PFSK-1 (cell line): ENCODE results near the gene FJX1.
A peak's percentile ranks its signal among the peaks of the same experiment; 100 is the strongest.

Source experiments
- FOXP2 ChIP-seq: optimal IDR thresholded peaks from 2 replicates; pipeline ENCODE3; 2011; ENCODE audit warnings: borderline replicate concordance, control low read depth, inconsistent platforms; ENCODE audit not compliant: insufficient read depth; ENCODE audit errors: extremely low read length, extremely low read depth
- POLR2AphosphoS5 ChIP-seq: IDR thresholded peaks from 2 replicates; pipeline ENCODE4 v1.6.1; 2012; ENCODE audit warnings: low read depth, mild to moderate bottlenecking, control low read depth, low read length, moderate library complexity
- REST ChIP-seq, 2 experiments: IDR thresholded peaks; 2 replicates each; pipeline versions ENCODE4 v1.6.1 to v1.8.0; 2011 to 2012; ENCODE audit warnings: low read depth in 2 of 2, low read length in 2 of 2, control low read depth in 1 of 2, inconsistent platforms in 1 of 2, mild to moderate bottlenecking in 1 of 2, moderate library complexity in 1 of 2; ENCODE audit not compliant: insufficient read depth in 1 of 2
- SIN3A ChIP-seq: IDR thresholded peaks from 2 replicates; pipeline ENCODE4 v1.6.1; 2012; ENCODE audit warnings: mild to moderate bottlenecking, low read length, moderate library complexity, borderline replicate concordance; ENCODE audit not compliant: insufficient read depth
- TAF1 ChIP-seq: IDR thresholded peaks from 2 replicates; pipeline ENCODE4 v1.6.1; 2012; ENCODE audit warnings: low read length, control low read depth, borderline replicate concordance; ENCODE audit not compliant: insufficient read depth

Gene FJX1

GRCh38 chr11:35662061-35662648 lies 43.9 kb downstream of the FJX1 start:
- no peak for TF ChIP-seq TAF1
- no peak for TF ChIP-seq POLR2AphosphoS5
- no peak for TF ChIP-seq FOXP2

GRCh38 chr11:35662649-35663407 lies 44.6 kb downstream of the FJX1 start, which contains the start of gene TRIM44:
TSS of gene TRIM44 (plus strand) at chr11:35662775. CDS start at chr11:35663112, 337 bp downstream.
- TF ChIP-seq TAF1 (peak; percentile 48; the same call in 1 of the 2 replicates), FOXP2 (no peak), SIN3A (0 out of 2 replicates have a peak, but pooled peaks have one; percentile 30), REST (IDR thresholded peaks at IDR 0.05; ENCODE audit: insufficient read depth in 1 of 2, low read depth in 2 of 2, low read length in 2 of 2) (0 out of 4 replicates have a peak, but pooled peaks of 1 of the 2 experiments have one; percentile 5), POLR2AphosphoS5 (peak; percentile 35)

- no peak for TF ChIP-seq SIN3A
- TF ChIP-seq REST (IDR thresholded peaks at IDR 0.05; ENCODE audit: insufficient read depth in 1 of 2, low read depth in 2 of 2, low read length in 2 of 2), result no peak
- TF ChIP-seq FOXP2, result no peak
- TF ChIP-seq POLR2AphosphoS5, result no peak; the same call in 1 of the 2 replicates
Observed at GRCh38 chr11:35663408-35663702, 45.1 kb downstream of the FJX1 start.

GRCh38 chr11:35664977-35665441 lies 46.7 kb downstream of the FJX1 start:
- TF ChIP-seq SIN3A (no peak), POLR2AphosphoS5 (no peak), REST (IDR thresholded peaks at IDR 0.05; ENCODE audit: insufficient read depth in 1 of 2, low read depth in 2 of 2, low read length in 2 of 2) (no peak), TAF1 (no peak), FOXP2 (no peak)

- TF ChIP-seq REST (IDR thresholded peaks at IDR 0.05; ENCODE audit: insufficient read depth in 1 of 2, low read depth in 2 of 2, low read length in 2 of 2), result no peak
- no peak for TF ChIP-seq SIN3A
- TF ChIP-seq POLR2AphosphoS5, result no peak
- no peak for TF ChIP-seq FOXP2
- TF ChIP-seq TAF1, result no peak
Observed at GRCh38 chr11:35667257-35667656, 49.0 kb downstream of the FJX1 start.
